ENCODE data around the gene YWHAG. TPM values are rescaled to one million over a fixed set of nuclear protein-coding genes. Genes with fewer than 3 reads are reported as not detected.

YWHAG gene
- total RNA-seq, 4 donors from 2014 or later: 52.8 to 97.7 (median 66.3) TPM

GRCh38 chr7:76356823-76357222, 2.0 kb downstream of the YWHAG start:
- Histone ChIP-seq H3K27me3 (no peaks in the 10 kb centered on the region), H3K36me3 (peaks cover 0 to 13% (median 0%) of the 10 kb centered on the region in 3 donors), H3K9me3 (no peaks in the 10 kb centered on the region), H3K27ac (peak overlapping the region; percentile 97 to 100 (median 98)), H3K4me1 (peaks cover 9 to 72% (median 47%) of the 10 kb centered on the region in 3 donors), H3K4me3 (peak overlapping the region; percentile 76 to 96 (median 89))
- intact Hi-C loops (cut with DNase I): loop anchor here (5.0 to 10.0 kb wide), 2 partner anchors 35 to 52 kb away; partner anchors contain the start of gene HSPB1
- TF ChIP-seq CTCF (IDR thresholded peaks at IDR 0.05): peak in 2 of 6 experiments; percentile 9 to 32
- TF ChIP-seq POLR2A (IDR thresholded peaks at IDR 0.05): no peak
- 33 to 43% methylated on average over 6 of the region's 6 CpGs for WGBS, 2 donors
- no peak for DNase-seq

GRCh38 chr7:76356115-76356514, 2.7 kb downstream of the YWHAG start:
- Histone ChIP-seq H3K36me3 (peaks cover 0 to 20% (median 0%) of the 10 kb centered on the region in 3 donors), H3K27ac (peak overlapping the region in 1 of 4 donors; percentile 97), H3K27me3 (no peaks in the 10 kb centered on the region), H3K4me3 (no peak overlapping the region), H3K9me3 (no peaks in the 10 kb centered on the region), H3K4me1 (peaks cover 9 to 78% (median 47%) of the 10 kb centered on the region in 3 donors)
- intact Hi-C loops (cut with DNase I): loop anchor here (5.0 to 10.0 kb wide), 2 partner anchors 34 to 51 kb away; partner anchors contain the start of gene HSPB1
- TF ChIP-seq POLR2A (IDR thresholded peaks at IDR 0.05) (no peak), CTCF (IDR thresholded peaks at IDR 0.05) (no peak)
- WGBS, 2 donors: 62 to 65% methylated on average over 4 of the region's 4 CpGs
- DNase-seq: no peak

GRCh38 chr7:76354981-76355730, 3.6 kb downstream of the YWHAG start:
- H3K4me3 ChIP-seq: no peak overlapping the region
- 74 to 81% methylated on average over 9 of the region's 9 CpGs for whole genome bisulfite sequencing, 2 donors
- intact Hi-C loops (cut with DNase I): loop anchor here (5.0 to 10.0 kb wide), 2 partner anchors 33 to 50 kb away; partner anchors contain the start of gene HSPB1
- peaks cover 0 to 30% (median 0%) of the 10 kb centered on the region in 3 donors for H3K36me3 ChIP-seq
- H3K4me1 ChIP-seq: peaks cover 8 to 79% (median 47%) of the 10 kb centered on the region in 3 donors
- H3K27ac ChIP-seq: no peak overlapping the region
- H3K9me3 ChIP-seq: no peaks in the 10 kb centered on the region
- TF ChIP-seq CTCF (IDR thresholded peaks at IDR 0.05) (no peak), POLR2A (IDR thresholded peaks at IDR 0.05) (no peak)
- DNase-seq: no peak
- no peaks in the 10 kb centered on the region for H3K27me3 ChIP-seq

- H3K4me3 ChIP-seq: no peak overlapping the region
- no peaks in the 10 kb centered on the region for H3K9me3 ChIP-seq
- H3K4me1 ChIP-seq: peaks cover 1 to 78% (median 41%) of the 10 kb centered on the region in 3 donors
- 74 to 81% methylated on average over 4 of the region's 4 CpGs for WGBS, 2 donors
- intact Hi-C loops (cut with DNase I): loop anchor here (10.0 kb wide), 1 partner anchor 50 kb away; the partner anchor contains the start of gene HSPB1
- TF ChIP-seq CTCF (IDR thresholded peaks at IDR 0.05): no peak
- TF ChIP-seq POLR2A (IDR thresholded peaks at IDR 0.05): no peak
- no peak for DNase-seq
- no peak overlapping the region for H3K27ac ChIP-seq
- H3K36me3 ChIP-seq: peaks cover 0 to 36% (median 0%) of the 10 kb centered on the region in 3 donors
- no peaks in the 10 kb centered on the region for H3K27me3 ChIP-seq
Observed at GRCh38 chr7:76354516-76354915, 4.3 kb downstream of the YWHAG start.

GRCh38 chr7:76353744-76354143, 5.0 kb downstream of the YWHAG start:
- Histone ChIP-seq H3K27me3 (no peaks in the 10 kb centered on the region), H3K4me3 (no peak overlapping the region), H3K9me3 (no peaks in the 10 kb centered on the region), H3K36me3 (peaks cover 0 to 44% (median 0%) of the 10 kb centered on the region in 3 donors), H3K27ac (no peak overlapping the region), H3K4me1 (peaks cover 0 to 79% (median 40%) of the 10 kb centered on the region in 3 donors)
- no peak for DNase-seq
- 84 to 91% methylated on average over 4 to 5 of the region's 5 CpGs for WGBS, 2 donors
- intact Hi-C loops (cut with DNase I): loop anchor here (10.0 kb wide), 1 partner anchor 49 kb away; the partner anchor contains the start of gene HSPB1
- no peak for TF ChIP-seq POLR2A (IDR thresholded peaks at IDR 0.05)
- no peak for TF ChIP-seq CTCF (IDR thresholded peaks at IDR 0.05)

Measured in esophagus squamous epithelium (tissue), 5 donors.